A549 (cell line): ENCODE data around the gene LSM7.

Experiments
- CTCF ChIP-seq: fragments of >200 bp; sonication (Bioruptor Twin); formaldehyde crosslinking; IDR thresholded peaks from 3 replicates; pipeline ENCODE4 v1.5.1; 2016
- EP300 ChIP-seq, 2 experiments: fragments of >200 bp; sonication (Bioruptor Twin); formaldehyde crosslinking; IDR thresholded peaks; 2 replicates in 1 of 2; 3 replicates in 1 of 2; pipeline ENCODE4 v1.6.1; 2016 to 2017
- MAZ ChIP-seq: fragments of 150-350 bp; IDR thresholded peaks from 2 replicates; pipeline ENCODE4 v1.6.1; 2014; ENCODE audit warnings: antibody characterized with exemption, low read depth, low read length, borderline replicate concordance

- TF ChIP-seq CTCF: no peak
- TF ChIP-seq MAZ: no peak
- TF ChIP-seq EP300 (IDR thresholded peaks at IDR 0.05): no peak
Observed at GRCh38 chr19:2371656-2372055, 43.3 kb upstream of the LSM7 start.
